HG03280 (cell line): ENCODE measurements around the gene CTIF.

Experiments used
- ATAC-seq: cut with Tn5 transposase; IDR thresholded peaks from one replicate; pipeline ENCODE4 v1.9.1; 2021; ENCODE audit warnings: mild to moderate bottlenecking, moderate library complexity; ENCODE audit not compliant: unreplicated experiment

Gene CTIF

GRCh38 chr18:48531908-48532307 lies 6.9 kb upstream of the CTIF start:
- ATAC-seq: no peak

DNA sequence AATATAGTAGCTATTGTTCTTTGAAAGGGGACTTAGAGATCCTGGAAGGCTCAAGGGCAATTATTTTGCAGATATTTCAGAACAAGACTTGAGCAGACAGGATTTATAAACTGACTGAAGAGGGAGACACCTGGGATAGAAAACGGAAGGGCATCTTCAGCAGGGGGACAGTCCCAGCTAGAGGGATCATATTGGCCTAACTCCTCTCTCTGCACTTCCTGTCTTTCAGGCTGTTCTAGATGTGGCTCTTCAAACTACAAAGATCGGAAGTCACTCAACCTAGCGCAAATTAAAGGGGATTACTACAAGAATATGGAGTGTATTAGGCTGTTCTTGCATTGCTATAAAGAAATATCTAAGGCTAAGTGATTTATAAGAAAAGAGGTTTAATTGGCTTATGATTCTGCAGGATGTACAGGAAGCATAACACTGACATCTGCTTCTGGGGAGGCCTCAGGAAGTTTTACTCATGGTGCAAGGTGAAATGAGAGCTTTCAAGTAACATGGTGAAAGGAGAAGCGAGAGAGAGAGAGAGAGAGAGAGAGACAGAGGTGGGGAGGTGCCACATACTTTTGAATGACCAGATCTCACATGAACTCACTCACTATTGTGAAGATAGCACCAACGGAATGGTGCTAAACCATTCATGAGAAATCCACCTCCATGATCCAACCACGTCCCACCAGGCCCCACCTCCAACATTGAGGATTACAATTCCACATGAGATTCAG lies 5.3 kb upstream of the CTIF start:
- ATAC-seq: no peak

GRCh38 chr18:48534364-48534763 lies 4.5 kb upstream of the CTIF start:
- no peak for ATAC-seq

DNA sequence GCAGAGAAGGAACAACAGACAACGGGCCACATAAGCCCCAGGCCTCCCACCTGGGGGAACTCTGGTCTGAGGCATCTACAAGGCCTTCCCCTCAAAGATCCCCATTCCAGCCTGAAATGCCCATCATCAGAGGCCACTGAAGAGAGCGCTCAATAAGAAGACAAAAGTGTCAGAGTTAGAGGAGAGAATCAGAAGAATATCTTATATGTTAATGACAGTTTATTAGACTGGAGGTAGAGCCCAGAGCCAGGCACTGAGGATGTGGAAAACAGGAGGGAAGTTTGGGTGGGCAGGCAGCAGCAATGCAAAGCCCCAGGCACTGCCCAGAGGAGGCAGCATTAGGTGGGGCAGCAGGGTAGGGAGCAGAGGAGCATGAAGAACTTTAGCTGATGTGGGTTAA lies 2.9 kb upstream of the CTIF start:
- ATAC-seq: no peak

DNA sequence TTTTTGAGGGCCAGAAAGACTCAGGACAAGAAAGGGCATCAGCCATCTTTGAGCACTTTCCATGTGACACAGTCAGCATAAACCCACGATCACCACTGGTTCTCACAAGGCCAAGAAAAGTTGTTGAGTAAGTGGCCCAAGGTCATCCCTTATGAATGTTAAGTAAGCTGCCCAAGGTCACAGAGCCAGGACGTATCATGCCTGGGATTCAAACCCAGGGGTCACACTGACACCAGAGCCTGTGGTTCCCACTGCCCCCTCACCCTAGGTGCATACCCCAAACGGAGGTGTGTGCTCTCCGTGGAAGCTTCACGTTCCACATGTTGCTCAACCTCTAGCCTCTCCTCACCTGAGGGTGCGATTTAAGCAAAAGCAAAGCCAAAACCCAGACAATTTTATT lies 2.3 kb upstream of the CTIF start:
- no peak for ATAC-seq

- ATAC-seq: no peak
Measured at GRCh38 chr18:48539406-48540250, 797 bp downstream of the CTIF start.

DNA sequence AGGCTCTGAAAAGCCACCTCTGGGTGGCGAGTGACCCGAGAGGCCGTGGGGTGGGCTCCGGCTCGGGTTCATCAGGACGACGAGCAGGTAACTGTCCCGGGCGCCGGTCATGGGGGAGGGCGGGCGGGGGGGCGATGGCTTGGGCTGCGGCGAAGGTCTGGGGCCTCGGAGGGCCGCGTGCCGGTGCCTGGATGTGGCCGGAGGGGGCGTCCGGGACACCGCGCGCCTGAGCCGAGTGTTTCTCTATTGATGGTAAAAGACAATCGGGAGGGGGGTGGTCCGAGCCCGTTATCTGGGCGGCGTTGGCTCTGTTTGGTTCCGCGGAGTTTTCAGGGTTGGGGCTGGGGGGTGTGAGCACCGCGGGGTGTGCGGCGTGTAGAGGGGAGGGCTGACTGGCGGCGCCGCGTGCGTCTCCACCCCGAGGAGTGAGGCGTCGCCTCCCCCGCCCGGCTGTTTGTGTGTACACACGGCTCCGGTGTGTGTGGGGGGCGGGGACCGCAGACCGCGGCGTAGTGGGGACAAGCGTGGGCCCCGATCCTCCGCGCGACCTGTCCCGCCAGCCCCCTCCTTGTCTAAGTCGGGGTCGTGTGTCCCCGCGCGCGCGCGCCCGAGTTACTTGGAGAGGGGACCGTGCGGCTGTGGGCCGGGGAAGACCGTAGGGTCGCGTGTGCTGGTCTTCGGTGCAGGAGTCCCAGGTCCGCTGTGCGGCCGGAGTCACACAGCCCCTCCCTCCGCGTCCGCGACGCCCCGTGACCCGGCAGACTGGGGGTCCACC lies 1.6 kb downstream of the CTIF start:
- peak; percentile 23 for ATAC-seq

DNA sequence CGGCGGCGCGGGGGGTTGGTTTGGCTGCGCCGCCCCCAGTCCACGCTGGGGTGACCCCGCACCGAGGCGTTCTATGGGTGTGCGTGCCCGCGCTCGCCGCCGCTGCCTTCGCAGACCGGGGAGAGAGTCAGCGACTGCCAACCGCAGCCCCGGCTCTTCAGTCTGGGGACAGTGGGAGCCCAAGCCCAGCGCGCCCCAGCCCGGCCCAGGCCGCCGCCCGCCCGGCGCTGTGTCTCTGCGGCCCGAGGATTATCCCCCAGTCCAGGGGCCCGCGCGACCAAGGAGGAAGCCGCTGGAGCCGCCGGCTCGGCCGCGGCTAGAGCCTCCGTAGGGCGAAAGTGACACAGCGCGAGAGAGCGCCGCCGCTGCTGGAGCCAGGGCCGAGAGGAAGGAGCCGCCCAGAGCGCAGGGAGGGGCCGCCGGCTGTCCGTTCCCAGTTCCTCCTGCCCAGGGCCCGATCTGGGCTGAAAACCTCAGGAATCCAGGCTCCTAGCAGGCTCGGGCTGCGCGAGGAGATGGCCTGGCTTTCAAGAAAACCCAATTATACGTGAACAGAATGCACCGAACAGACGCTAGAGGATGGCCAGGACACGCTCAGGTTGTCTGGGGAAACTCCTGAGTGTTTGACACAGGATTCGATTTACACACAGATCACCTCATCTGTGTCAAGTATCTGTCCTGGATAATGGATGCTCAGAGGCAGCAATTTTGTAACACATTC lies 2.4 kb downstream of the CTIF start:
- peak; percentile 35 for ATAC-seq

DNA sequence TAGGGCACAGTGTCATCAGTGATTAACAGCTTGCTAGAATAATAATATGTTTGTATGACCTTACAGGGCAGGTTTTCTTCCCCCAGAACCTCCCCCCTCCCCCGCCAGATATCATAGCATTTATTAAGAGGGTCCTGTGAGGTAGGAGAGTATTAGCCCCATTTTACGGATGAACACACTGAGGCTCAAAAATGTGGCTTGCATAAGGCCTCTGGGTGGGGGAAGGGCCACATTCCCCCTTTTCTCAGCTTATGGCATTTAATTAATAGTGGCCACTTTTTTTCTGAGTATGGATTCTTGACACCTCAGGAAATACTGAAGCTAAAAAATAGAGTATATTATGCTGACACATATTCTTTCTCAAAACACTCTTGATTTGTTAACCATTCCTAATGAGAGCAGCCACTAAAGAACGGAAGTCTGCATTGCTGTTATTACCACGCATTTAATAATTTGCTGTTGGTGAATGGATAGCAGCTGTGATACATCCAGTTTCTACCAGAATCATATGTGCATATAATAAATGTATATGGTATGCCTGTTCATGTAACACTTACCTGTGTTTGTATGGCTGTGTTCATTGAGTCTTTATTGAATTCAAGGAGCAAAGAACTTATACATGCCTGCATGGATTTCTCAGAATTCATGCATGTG lies 3.0 kb downstream of the CTIF start:
- ATAC-seq: no peak

- ATAC-seq: no peak
Measured at GRCh38 chr18:48542513-48543181, 3.8 kb downstream of the CTIF start.

DNA sequence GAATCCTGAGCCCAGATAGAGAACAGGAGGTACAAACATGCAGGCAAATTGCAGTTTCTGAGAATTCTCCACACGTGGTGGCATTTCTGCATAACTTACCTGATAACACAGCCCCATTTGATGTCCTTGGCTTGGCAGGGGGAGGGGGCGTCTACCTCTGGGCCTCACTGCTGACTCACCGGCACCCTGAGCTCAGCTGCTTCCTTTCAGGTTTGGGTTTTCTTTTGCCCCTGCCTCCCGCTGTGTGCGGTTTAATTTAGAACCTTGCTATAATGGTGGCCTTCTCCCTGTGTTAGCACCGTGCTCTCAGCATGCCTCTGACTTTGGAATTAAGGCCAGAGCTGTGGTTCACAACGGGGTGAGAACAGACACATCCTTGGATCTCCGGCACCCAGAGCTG lies 4.4 kb downstream of the CTIF start:
- no peak for ATAC-seq

DNA sequence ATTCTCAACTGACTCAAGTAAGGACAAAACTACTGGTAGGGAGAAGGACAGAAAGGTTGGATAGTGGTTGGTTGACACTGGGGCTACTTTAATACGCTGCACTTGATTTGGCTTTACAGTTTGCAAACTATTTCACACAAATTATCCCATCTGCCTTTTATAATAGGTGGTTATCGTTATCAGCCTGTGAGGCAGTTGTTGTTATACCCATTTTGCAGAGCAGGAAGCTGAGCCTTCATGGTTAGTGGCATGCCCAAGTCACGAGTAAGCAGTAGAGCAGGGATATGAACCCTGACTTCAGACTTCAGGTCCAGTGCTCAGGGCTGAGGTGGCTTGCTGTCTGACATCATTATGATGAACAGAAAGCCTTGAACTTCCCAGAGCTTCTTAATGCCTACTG lies 5.3 kb downstream of the CTIF start:
- no peak for ATAC-seq

- ATAC-seq: no peak
Measured at GRCh38 chr18:48544661-48545415, 6.0 kb downstream of the CTIF start.

- no peak for ATAC-seq
Measured at GRCh38 chr18:48545757-48546321, 7.0 kb downstream of the CTIF start.

GRCh38 chr18:48546396-48546795 lies 7.6 kb downstream of the CTIF start:
- no peak for ATAC-seq

GRCh38 chr18:48547531-48547981 lies 8.7 kb downstream of the CTIF start:
- ATAC-seq: no peak

GRCh38 chr18:48548011-48548771 lies 9.4 kb downstream of the CTIF start:
- no peak for ATAC-seq

- no peak for ATAC-seq
Measured at GRCh38 chr18:48548921-48549320, 10.1 kb downstream of the CTIF start.
